Activated CD4-positive, alpha-beta T cell treated with anti-CD3 and anti-CD28 coated beads, Interleukin-2, amount 50 U/mL, for 16 hours (primary cell): ENCODE results near the gene LEPROT.

Experiments
- DNase-seq: peaks from one replicate; pipeline ENCODE4 v3.0.0-alpha.2; 2020

LEPROT gene

GRCh38 chr1:65479554-65480204 is 59.2 kb downstream of the LEPROT start:
- no peak for DNase-seq

- no peak for DNase-seq
Measured at GRCh38 chr1:65480684-65481405, 60.4 kb downstream of the LEPROT start.

GRCh38 chr1:65483993-65484754 is 63.7 kb downstream of the LEPROT start:
- no peak for DNase-seq
